NK-92 (cell line): ENCODE data around the gene MYO5C.
"Not testable (repeated sequence)": the region's sequence is repeated elsewhere in the genome, so short reads cannot be mapped to it uniquely, and the experiment has no call there.

Source experiments
- DNase-seq: peaks from one replicate; lab custom pipeline; 2025; ENCODE audit not compliant: unreplicated experiment; lab: John Stamatoyannopoulos, UW

The MYO5C gene

GRCh38 chr15:52179278-52180195 lies 116.1 kb downstream of the MYO5C start:
- peak; percentile 38 for DNase-seq

- no peak for DNase-seq
Measured at GRCh38 chr15:52178765-52179164, 116.8 kb downstream of the MYO5C start.

GRCh38 chr15:52172869-52173268 lies 122.7 kb downstream of the MYO5C start:
- DNase-seq = no peak

- DNase-seq = no peak
Measured at GRCh38 chr15:52171807-52172206, 123.8 kb downstream of the MYO5C start.

- no peak for DNase-seq
Measured at GRCh38 chr15:52171386-52171785, 124.2 kb downstream of the MYO5C start.

GRCh38 chr15:52170199-52170598 lies 125.4 kb downstream of the MYO5C start:
- DNase-seq = not testable (repeated sequence)

- not testable (repeated sequence) for DNase-seq
Measured at GRCh38 chr15:52165494-52166131, 130.0 kb downstream of the MYO5C start.

GRCh38 chr15:52164631-52165265 lies 130.9 kb downstream of the MYO5C start:
- DNase-seq = no peak

- no peak for DNase-seq
Measured at GRCh38 chr15:52163321-52164190, 132.0 kb downstream of the MYO5C start.

- no peak for DNase-seq
Measured at GRCh38 chr15:52162876-52163275, 132.7 kb downstream of the MYO5C start.

- DNase-seq = no peak
Measured at GRCh38 chr15:52162260-52162659, 133.3 kb downstream of the MYO5C start.

GRCh38 chr15:52161406-52161966 lies 134.1 kb downstream of the MYO5C start:
- no peak for DNase-seq

GRCh38 chr15:52159645-52160044 lies 136.0 kb downstream of the MYO5C start:
- DNase-seq = no peak

- DNase-seq = no peak
Measured at GRCh38 chr15:52158084-52158765, 137.4 kb downstream of the MYO5C start.

GRCh38 chr15:52155878-52156277 lies 139.7 kb downstream of the MYO5C start:
- no peak for DNase-seq

GRCh38 chr15:52154896-52155865 lies 140.4 kb downstream of the MYO5C start:
- DNase-seq = no peak

GRCh38 chr15:52153900-52154895 lies 141.4 kb downstream of the MYO5C start:
- DNase-seq = no peak

GRCh38 chr15:52151353-52151752 lies 144.3 kb downstream of the MYO5C start:
- no peak for DNase-seq
